BE2C (cell line): ENCODE results near the gene STK11.

Source experiments
- DNase-seq: peaks from one replicate; pipeline ENCODE4 v3.0.0-alpha.2; 2020
- H3K27me3 ChIP-seq: fragments of 250-450 bp; sonication (Bioruptor Pico); 2 replicates; pipeline ENCODE4 v1.5.1; 2020; ENCODE audit warnings: mild to moderate bottlenecking
- H3K36me3 ChIP-seq: fragments of 250-450 bp; sonication (Bioruptor Pico); 2 replicates; pipeline ENCODE4 v1.5.1; 2020; ENCODE audit warnings: mild to moderate bottlenecking
- H3K4me1 ChIP-seq: fragments of 250-450 bp; sonication (Bioruptor Pico); 2 replicates; pipeline ENCODE4 v1.5.1; 2020
- H3K4me3 ChIP-seq: 2 replicates; pipeline ENCODE4 v1.5.1; 2011; ENCODE audit warnings: low read depth, low read length
- H3K9me3 ChIP-seq: fragments of 250-450 bp; sonication (Bioruptor Pico); 2 replicates; pipeline ENCODE4 v1.5.1; 2020
- TF ChIP-seq, protein P1 (sequence below): IDR thresholded peaks from 2 replicates; pipeline ENCODE4 v1.5.1; 2012; ENCODE audit warnings: mild to moderate bottlenecking, low read depth, low read length

The STK11 gene

DNA sequence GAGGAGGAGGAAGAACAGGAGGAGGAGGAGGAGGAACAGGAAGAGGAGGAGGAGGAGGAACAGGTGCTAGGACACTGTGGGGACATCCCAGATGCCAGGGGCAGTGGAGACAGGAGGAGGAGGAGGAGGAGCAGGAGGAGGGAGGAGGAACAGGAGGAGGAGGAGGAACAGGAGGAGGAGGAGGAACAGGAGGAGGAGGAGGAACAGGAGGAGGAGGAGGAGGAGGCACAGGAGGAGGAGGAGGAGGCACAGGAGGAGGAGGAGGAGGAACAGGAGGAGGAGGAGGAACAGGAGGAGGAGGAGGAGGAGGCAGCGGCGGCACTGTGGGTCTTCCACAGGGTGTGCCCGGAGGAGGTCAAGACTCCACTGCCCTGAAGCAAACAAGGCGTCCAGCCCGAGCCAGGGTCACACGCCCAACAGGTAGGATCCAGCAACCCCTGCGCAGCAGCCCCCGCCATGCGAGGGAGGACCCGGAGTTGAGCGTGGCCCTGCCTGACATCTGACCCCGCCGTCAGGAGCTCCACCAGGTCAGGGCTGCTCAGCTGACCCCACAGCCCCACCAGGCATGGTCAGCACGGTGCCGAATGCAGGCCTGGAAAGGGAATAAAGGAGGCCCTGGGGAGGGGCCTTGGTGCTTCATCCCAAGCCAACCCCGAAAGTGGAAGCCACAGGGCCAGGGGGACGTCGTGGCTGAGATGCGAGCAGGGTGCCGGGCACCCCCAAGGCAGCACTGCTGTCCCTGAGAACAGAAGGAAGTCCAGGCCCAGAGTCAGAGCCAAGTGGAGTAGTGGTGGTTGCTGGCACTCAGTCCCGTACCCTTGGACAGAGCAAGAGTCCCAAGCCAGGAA lies 40.7 kb upstream of the STK11 start:
- Histone ChIP-seq H3K36me3 (peaks cover 9% of the 10 kb centered on the region), H3K4me3 (no peak overlapping the region)
- no peak for DNase-seq

DNA sequence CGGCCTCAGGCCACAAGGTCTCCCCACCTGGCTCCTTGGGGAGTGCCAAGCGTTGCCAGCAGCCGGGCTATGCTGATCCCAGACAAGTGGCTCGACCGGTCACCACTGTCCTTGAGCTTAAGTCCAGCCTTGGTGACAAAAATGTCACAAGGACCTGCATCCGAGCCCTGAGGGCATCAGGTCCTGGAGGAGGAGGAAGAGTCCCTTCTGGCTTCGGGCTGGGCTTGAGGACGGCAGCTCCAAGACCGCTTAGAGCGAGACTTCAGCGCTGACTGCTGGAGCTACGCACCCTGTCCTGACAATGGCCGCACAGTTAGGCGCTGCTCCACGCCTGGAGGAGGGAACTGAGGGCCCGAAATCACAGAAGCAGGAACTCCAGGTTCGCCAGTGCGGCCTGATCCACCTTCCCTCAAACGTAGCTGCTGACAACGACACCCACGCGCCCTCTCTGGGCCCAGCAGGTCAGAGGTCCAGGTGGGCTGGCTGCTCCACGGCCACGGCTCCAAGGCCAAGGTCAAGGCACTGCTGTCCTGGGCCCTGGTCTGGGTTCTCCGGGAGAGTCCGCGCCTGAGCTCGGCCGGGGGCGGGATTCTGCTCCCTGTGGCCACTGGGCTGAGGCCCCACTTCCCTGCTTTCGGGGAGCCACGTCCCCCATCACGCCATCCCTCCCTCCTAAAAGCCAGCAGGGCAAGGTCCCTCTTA lies 38.6 kb upstream of the STK11 start:
- Histone ChIP-seq H3K4me3 (no peak overlapping the region), H3K4me1 (peaks cover 10% of the 10 kb centered on the region), H3K9me3 (no peaks in the 10 kb centered on the region), H3K36me3 (peaks cover 9% of the 10 kb centered on the region), H3K27me3 (no peaks in the 10 kb centered on the region)
- no peak for DNase-seq
- TF ChIP-seq, protein P1, sequence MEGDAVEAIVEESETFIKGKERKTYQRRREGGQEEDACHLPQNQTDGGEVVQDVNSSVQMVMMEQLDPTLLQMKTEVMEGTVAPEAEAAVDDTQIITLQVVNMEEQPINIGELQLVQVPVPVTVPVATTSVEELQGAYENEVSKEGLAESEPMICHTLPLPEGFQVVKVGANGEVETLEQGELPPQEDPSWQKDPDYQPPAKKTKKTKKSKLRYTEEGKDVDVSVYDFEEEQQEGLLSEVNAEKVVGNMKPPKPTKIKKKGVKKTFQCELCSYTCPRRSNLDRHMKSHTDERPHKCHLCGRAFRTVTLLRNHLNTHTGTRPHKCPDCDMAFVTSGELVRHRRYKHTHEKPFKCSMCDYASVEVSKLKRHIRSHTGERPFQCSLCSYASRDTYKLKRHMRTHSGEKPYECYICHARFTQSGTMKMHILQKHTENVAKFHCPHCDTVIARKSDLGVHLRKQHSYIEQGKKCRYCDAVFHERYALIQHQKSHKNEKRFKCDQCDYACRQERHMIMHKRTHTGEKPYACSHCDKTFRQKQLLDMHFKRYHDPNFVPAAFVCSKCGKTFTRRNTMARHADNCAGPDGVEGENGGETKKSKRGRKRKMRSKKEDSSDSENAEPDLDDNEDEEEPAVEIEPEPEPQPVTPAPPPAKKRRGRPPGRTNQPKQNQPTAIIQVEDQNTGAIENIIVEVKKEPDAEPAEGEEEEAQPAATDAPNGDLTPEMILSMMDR, result no peak

More for the DNA sequence above, 40.7 kb upstream of the STK11 start:
- TF ChIP-seq, protein P1, result no peak
- Histone ChIP-seq H3K27me3 (no peaks in the 10 kb centered on the region), H3K9me3 (no peaks in the 10 kb centered on the region), H3K4me1 (peaks cover 5% of the 10 kb centered on the region)

GRCh38 chr19:1167687-1168571 lies 37.6 kb upstream of the STK11 start:
- Histone ChIP-seq H3K4me3 (no peak overlapping the region), H3K36me3 (peaks cover 9% of the 10 kb centered on the region), H3K9me3 (no peaks in the 10 kb centered on the region), H3K27me3 (no peaks in the 10 kb centered on the region), H3K4me1 (peaks cover 10% of the 10 kb centered on the region)
- TF ChIP-seq, protein P1, result no peak
- DNase-seq, result peak; percentile 8

DNA sequence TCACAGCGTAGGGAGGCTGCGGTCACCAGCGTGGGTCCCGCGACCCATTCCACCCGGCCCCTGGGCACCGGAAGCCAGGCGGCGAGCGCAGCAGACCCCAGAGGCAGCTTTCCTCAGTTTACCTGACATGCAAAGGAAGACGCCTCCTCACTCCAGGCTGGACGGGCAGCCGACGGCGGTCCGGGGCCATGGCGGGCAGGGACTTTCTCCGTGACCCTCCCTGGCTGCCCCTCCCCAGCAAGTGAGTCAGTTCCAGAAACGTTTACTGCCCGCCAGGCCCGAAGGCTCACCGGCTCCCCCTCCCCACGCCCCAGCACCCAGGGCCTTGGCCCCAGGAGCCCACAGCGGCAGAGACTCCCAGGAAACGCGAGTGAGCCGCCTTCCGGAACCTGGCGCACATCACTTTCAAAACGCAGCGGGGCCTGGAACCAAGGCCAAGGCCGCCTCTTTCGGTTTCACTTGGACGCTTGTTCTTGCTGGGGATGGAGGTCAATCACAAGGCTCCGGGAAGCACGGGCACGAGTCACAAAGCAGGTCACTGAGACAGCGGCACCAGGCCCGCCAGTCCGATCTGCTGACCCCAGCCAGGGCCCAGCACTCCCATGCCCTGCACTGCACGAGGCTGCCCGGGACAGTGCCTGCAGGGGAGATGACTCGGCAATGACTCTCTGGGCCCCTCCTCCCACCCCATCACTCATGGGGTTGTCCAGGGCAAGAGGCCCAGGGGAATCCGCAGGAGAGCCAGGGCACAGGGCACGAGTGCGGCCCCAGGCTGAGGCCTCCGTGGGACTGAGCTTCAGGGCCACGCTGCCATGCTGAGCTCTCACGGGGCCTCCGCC lies 36.8 kb upstream of the STK11 start:
- Histone ChIP-seq H3K36me3 (peaks cover 9% of the 10 kb centered on the region), H3K27me3 (no peaks in the 10 kb centered on the region), H3K9me3 (no peaks in the 10 kb centered on the region), H3K4me3 (no peak overlapping the region), H3K4me1 (peaks cover 10% of the 10 kb centered on the region)
- no peak for DNase-seq
- TF ChIP-seq, protein P1, result no peak

DNA sequence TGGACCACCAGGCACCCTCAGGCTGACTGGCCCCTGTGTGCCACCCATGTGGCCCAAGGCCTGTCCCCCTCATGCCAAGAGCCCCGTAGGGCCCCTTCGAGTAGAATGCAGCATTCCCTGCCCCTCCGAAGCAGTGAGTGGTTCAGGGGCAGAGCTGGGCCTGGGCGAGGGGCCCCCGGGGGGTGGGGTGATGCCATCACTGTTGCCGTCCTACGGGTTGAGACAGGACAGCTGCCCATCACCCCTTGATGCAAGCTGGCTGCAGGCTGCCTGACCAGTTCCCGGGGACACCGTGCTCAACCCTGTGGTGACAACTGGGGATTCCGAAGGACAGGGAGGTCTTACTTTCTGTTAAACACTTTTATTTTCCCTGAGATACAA lies 36.2 kb upstream of the STK11 start:
- DNase-seq, result no peak
- Histone ChIP-seq H3K9me3 (no peaks in the 10 kb centered on the region), H3K27me3 (no peaks in the 10 kb centered on the region), H3K4me1 (peaks cover 10% of the 10 kb centered on the region), H3K4me3 (peak overlapping the region; percentile 60), H3K36me3 (peaks cover 9% of the 10 kb centered on the region)
- TF ChIP-seq, protein P1, result no peak
